BJ (cell line): ENCODE data around the gene CCDC141. TPM values are rescaled to one million over a fixed set of nuclear protein-coding genes. Genes with fewer than 3 reads are reported as not detected.
"Not testable (repeated sequence)": the region's sequence is repeated elsewhere in the genome, so short reads cannot be mapped to it uniquely, and the experiment has no call there.

Source experiments
- CTCF ChIA-PET: fragments of 350-600 bp; formaldehyde crosslinking; extraction: SDS; loops from one replicate; lab custom pipeline; 2021; ENCODE audit warnings: antibody characterized with exemption, inconsistent platforms; lab: Yijun Ruan, JAX
- POLR2A ChIA-PET: fragments of 300-600 bp; sonication (Branson Sonifier 250); formaldehyde crosslinking; extraction: SDS; loops from one replicate; lab custom pipeline; 2021; ENCODE audit warnings: antibody characterized with exemption; lab: Charles Lee
- DNase-seq: peaks from one replicate; pipeline ENCODE4 v3.0.0-alpha.2; 2011; ENCODE audit warnings: low read depth
- H3K27me3 ChIP-seq: 2 replicates; pipeline ENCODE4 v1.6.0; 2011; ENCODE audit warnings: low read length; ENCODE audit not compliant: control insufficient read depth, insufficient read depth
- H3K36me3 ChIP-seq: 2 replicates; pipeline ENCODE4 v1.5.1; 2011; ENCODE audit warnings: low read length; ENCODE audit not compliant: control insufficient read depth, insufficient read depth
- H3K4me3 ChIP-seq: 2 replicates; pipeline ENCODE4 v1.5.1; 2011; ENCODE audit warnings: low read depth, mild to moderate bottlenecking, control low read depth, low read length
- CTCF ChIP-seq: IDR thresholded peaks from 2 replicates; pipeline ENCODE4 v1.5.1; 2011; ENCODE audit warnings: low read depth, mild to moderate bottlenecking, control low read depth, inconsistent platforms, low read length, moderate library complexity; ENCODE audit not compliant: insufficient read depth
- polyA minus RNA-seq: library from RNA; depleted of rRNA, polyadenylated mRNA; stranded (reverse); fragments of >200 nt; gene quantifications from 2 replicates; pipeline ENCODE4 v1.2.3, GENCODE V29; 2011; rRNA and poly(A)+ RNA removed
- polyA plus RNA-seq: library from polyadenylated mRNA; depleted of rRNA; stranded (reverse); fragments of >200 nt; gene quantifications from 2 replicates; pipeline ENCODE4 v1.2.3, GENCODE V29; 2011; rRNA removed

The CCDC141 gene
- polyA plus RNA-seq, result not detected in 2 replicates
- polyA minus RNA-seq, result not detected in 2 replicates

GRCh38 chr2:179049546-179050311 is at the start of gene CCDC141:
Gene CCDC141 (minus strand): TSS chr2:179050137. CDS start chr2:179049941, 196 bp downstream.
- POLR2A ChIA-PET, result interaction anchor here (0.6 kb wide), 1 partner anchor 103 kb away, joined by 3 read pairs; no protein-coding TSS in a partner anchor

GRCh38 chr2:179098080-179098689 is 48.2 kb upstream of the CCDC141 start:
- ChIA-PET POLR2A (no interaction called here), CTCF (no interaction called here)
- H3K4me3 ChIP-seq, result no peak overlapping the region
- DNase-seq, result no peak
- H3K36me3 ChIP-seq, result no peaks in the 10 kb centered on the region
- TF ChIP-seq CTCF, result no peak
- H3K27me3 ChIP-seq, result no peaks in the 10 kb centered on the region

More at GRCh38 chr2:179049546-179050311, at the start of gene CCDC141:
- TF ChIP-seq CTCF, result no peak
- Histone ChIP-seq H3K4me3 (no peak within 1 kb of the TSS), H3K36me3 (no peaks in the 10 kb centered on the region), H3K27me3 (no peaks in the 10 kb centered on the region)
- CTCF ChIA-PET, result no interaction called here
- DNase-seq, result no peak

GRCh38 chr2:179097131-179097530 is 47.2 kb upstream of the CCDC141 start:
- POLR2A ChIA-PET, result no interaction called here
- H3K4me3 ChIP-seq, result no peak overlapping the region
- CTCF ChIA-PET, result no interaction called here
- H3K36me3 ChIP-seq, result no peaks in the 10 kb centered on the region
- H3K27me3 ChIP-seq, result no peaks in the 10 kb centered on the region
- no peak for TF ChIP-seq CTCF
- no peak for DNase-seq

- Histone ChIP-seq H3K27me3 (no peaks in the 10 kb centered on the region), H3K36me3 (no peaks in the 10 kb centered on the region), H3K4me3 (no peak overlapping the region)
- no peak for DNase-seq
- ChIA-PET POLR2A (no interaction called here), CTCF (no interaction called here)
- no peak for TF ChIP-seq CTCF
Observed at GRCh38 chr2:179096090-179096489, 46.2 kb upstream of the CCDC141 start.

- H3K4me3 ChIP-seq, H3K36me3 ChIP-seq, CTCF ChIA-PET, DNase-seq, POLR2A ChIA-PET, H3K27me3 ChIP-seq: not testable (repeated sequence)
Observed at GRCh38 chr2:179092912-179093311, 43.0 kb upstream of the CCDC141 start.
